Measurements from ENCODE around the gene POU4F3.

GRCh38 chr5:146340260-146341081 lies 1.8 kb downstream of the POU4F3 start:
- TF ChIP-seq CTCF (IDR thresholded peaks at IDR 0.05) (no peak), EP300 (IDR thresholded peaks at IDR 0.05) (no peak)
